Stimulated activated CD4-positive, alpha-beta T cell treated with anti-CD3 and anti-CD28 coated beads, Interleukin-1b, Interleukin-23, amount 100 ng/mL, for 1 hour (primary cell): ENCODE results near the gene USP16.
"Not testable (repeated sequence)": the region's sequence is repeated elsewhere in the genome, so short reads cannot be mapped to it uniquely, and the experiment has no call there.

ENCODE experiments used
- DNase-seq, 2 donors: peaks; one replicate each; pipeline ENCODE4 v3.0.0-alpha.2; 2020; ENCODE audit warnings: low read depth in 2 of 2

Gene USP16

GRCh38 chr21:29024474-29025327, at the start of gene USP16:
Gene USP16, plus strand, starts transcription at chr21:29024668. Its CDS starts 3,246 bp downstream, at chr21:29027914.
- DNase-seq = peak; percentile 79 to 87

DNA sequence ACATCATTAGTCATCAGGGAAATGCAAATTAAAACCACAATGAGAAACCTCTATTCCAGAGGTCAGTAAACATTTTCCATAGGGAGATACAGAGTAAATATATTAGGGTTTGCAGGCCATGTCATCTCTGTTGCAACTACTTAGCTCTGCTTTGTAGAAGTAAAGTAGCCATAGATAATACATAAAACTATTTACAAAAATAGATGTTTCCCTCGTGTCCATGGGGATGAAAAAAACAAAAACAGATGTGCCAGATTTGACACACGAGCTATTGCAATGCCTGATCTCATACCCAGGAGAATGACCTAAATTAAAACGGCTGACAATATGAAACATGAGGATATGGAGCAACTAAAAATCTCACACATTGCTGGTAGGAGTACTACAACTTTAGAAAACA, 49.1 kb upstream of the USP16 start:
- DNase-seq = no peak

- DNase-seq = no peak
Observed at GRCh38 chr21:28979092-28979491, 45.4 kb upstream of the USP16 start.

GRCh38 chr21:28982637-28983036, 41.8 kb upstream of the USP16 start:
- DNase-seq = no peak

- no peak for DNase-seq
Observed at GRCh38 chr21:28986677-28987076, 37.8 kb upstream of the USP16 start.

DNA sequence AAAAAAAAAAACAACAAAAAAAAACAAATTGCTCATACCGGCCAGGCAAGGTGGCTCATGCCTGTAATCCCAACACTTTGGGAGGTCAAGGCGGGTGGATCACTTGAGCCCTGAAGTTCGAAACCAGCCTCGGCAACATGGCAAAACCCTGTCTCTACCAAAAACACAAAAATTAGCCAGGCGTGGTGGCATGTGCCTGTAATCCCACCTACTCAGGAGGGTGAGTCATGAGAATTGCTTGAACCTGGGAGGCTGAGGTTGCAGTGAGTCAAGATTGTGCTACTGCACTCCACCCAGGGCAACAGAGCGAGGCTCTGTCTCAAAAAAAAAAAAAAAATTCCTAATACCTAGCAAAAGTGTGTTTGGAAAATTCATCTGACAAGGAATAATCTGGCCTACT, 36.3 kb upstream of the USP16 start:
- not testable (repeated sequence) for DNase-seq

- no peak for DNase-seq
Observed at GRCh38 chr21:28991861-28992525, 32.5 kb upstream of the USP16 start.

DNA sequence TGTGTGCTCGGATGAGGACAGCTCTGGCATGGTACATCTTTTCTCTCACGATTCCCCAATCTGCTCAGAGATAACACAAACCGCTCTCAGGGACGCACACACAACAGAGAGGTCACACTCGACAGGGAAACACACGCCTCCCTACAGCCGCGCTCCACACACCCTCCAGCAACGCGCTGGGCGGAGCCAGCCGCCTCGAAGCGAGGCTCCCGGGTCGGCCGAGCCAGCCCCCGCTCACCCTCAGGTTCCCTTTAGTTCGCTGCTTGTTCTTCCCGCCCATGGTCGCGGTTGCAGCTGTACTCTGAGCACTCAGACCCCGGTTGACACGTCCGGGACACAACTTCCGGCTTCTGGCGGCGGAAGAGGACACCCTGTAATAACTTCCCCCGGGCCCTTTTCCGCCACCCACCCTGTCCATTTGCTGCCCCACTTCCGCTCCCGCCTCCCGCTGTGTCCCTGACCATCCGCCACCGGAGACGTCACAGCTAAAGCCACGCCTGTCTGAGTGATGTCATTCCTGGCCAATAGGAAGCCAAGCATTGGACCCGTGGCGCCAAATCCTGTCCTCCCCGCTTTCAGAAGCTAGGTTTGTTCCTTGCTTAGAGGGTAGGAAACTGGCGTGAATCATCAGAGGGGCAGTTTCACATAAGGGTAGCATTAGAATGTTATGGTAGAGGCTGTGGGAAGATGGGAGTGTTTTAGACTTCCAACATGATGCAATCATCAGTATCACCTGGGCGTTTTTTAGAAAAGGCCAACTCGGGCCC, 31.8 kb upstream of the USP16 start, which contains the start of gene LTN1:
Gene LTN1 (minus strand): TSS at position 352 of the 767 bp plus-strand sequence. CDS start 72 bp downstream, at position 280.
- peak; percentile 95 for DNase-seq

DNA sequence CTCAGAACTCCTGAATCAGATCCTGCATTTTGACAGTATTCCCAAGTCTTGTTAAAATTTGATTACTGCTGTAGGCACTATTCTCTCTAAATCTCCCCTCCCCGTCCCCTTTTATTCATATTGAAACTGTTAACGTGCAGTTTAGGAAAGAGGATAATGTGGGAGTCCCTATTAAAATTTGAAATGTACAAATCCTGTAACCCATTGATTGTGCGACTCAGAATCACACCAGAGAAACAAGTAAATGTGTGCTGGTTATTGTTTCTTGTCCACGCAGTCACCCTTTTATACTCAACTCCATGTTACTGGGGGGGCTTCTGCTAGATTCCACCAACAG, 31.2 kb upstream of the USP16 start:
- DNase-seq = no peak

- peak; percentile 77 to 90 for DNase-seq
Observed at GRCh38 chr21:29002442-29003144, 21.9 kb upstream of the USP16 start.

DNA sequence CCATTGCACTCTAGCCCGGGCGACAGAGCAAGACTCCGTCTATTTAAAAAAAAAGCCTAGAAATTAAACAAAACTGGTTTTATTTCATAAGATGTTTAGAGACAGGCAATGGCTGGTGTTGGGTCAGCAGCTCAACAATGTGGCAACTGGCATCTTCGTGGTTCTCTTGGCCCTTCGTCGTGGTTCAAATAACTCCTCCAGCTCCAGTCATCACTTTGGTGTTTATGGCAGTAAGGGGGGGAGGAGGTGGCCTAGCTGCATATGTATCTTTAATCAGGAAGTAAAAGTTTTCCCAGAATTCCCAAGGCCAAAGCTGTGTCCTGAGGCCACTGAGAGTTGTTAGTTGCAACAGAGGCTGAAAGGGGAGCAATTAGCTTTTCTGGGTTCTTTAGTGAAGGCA, 18.8 kb upstream of the USP16 start:
- DNase-seq = no peak

DNA sequence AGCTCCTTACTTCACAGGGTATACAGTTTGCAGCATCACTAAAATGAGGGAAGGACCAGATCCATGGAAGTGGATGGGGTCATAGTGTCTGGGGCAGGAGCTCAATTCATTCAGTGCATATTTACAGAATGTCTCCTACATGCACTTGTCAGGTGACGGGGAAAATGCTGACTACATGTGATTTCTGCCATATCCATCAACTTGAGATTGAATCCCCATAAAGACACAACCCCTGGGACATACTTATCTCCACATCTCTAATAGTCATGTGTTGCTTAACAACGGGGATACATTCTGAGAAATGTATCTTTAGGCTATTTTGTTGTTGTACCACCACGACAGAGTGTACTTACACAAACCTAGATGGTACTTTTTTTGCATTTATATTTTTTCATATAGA, 17.3 kb upstream of the USP16 start:
- DNase-seq = no peak

DNA sequence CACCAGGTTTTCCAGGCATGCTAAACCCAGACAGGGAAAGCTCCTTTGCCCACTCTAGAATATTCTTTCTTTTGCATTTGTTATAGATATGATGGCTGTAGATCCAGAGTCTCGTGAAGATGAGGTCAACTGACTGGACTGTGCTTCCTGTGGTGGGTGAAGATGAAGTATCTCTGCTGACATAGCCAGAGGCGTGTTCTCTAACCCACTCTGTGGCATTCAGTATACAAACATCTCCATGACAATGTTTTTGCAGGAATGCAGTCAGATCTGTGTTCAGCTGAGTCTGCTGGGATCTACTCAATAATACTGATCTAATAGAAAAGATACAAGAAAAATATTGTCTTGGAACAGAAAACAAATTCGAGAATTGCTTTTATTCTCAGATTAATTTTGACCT, 16.7 kb upstream of the USP16 start:
- no peak for DNase-seq

DNA sequence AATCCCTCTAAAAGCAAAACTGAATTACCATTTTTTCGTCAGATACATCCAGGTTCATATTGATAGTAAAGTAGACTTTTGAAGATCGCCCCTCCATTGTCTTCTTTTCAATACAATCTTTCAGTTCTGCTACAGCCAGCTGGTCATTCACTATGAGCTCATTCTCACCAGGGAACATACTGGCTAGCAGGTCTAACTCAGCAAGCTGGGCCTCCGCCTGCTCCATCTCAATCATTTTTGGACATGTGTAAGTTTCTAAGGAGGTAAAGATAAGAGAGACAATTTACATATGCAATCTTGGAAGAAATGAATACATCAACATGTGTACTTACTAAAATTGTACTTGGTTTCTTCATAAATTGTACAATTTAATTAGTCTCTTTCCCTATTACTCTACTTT, 16.1 kb upstream of the USP16 start:
- no peak for DNase-seq

GRCh38 chr21:29011236-29011635, 13.2 kb upstream of the USP16 start:
- DNase-seq = not testable (repeated sequence)

GRCh38 chr21:29017639-29018237, 6.7 kb upstream of the USP16 start:
- DNase-seq = no peak

- no peak for DNase-seq
Observed at GRCh38 chr21:29018540-29018939, 5.9 kb upstream of the USP16 start.

GRCh38 chr21:29022166-29022565, 2.3 kb upstream of the USP16 start:
- no peak for DNase-seq

DNA sequence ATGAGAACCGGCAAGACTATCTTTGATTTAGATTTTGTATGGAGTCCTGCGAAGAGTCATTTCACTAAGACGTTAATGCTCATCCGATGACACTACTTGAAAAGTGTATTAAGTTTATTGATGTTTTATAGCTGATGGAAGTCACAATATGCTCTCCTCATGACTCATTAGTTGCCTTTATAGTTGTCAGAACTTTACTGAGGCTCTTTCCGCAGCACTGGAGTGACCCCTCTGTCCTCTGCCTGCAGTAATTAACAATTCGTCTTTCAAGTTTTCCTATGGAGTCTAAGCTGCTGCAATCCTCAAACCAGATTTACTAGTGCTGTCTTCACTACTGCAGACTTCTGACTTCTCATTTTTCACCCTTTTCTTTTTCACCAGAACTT, 853 bp downstream of the USP16 start:
- DNase-seq = no peak

GRCh38 chr21:29029524-29029923, 5.1 kb downstream of the USP16 start:
- DNase-seq = no peak

DNA sequence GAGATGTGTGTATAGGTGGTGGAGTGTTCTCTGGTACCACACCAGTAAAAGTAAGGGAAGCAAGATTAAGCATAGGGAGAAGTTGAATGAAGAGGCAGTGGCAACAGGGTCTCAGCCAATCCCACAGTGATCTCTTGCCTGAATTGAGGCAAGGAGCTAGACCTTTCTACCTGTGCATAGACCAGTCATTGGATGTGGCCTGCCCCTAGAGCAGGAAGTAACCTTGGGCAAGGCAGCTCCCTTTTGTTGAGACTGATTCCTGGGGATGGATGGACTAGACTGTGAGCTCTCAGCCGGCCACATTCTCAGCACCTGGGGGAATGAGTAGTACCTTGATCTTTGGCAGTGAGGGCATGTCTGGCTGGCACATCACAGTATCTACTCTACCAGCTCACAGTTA, 6.4 kb downstream of the USP16 start:
- no peak for DNase-seq
